LHCN-M2 (cell line): ENCODE measurements around the gene WNT3A. TPM values are rescaled to one million over a fixed set of nuclear protein-coding genes. Genes with fewer than 3 reads are reported as not detected.

Source experiments
- total RNA-seq: library from RNA; depleted of rRNA; stranded (reverse); fragments of >200 nt; gene quantifications from 2 replicates; pipeline ENCODE4 v1.2.3, GENCODE V29; 2014; rRNA removed

The WNT3A gene
- total RNA-seq, 1 experiment from 2014 or later: not detected

Other genes starting within 250 kb of the WNT3A start
- gene PRSS38, start 191.3 kb upstream of the WNT3A start, total RNA-seq: not detected in 2 replicates
- 3.5 and 4.3 TPM in 2 replicates for gene WNT9A, start 59.1 kb upstream of the WNT3A start, total RNA-seq
- gene ARF1, start 75.7 kb downstream of the WNT3A start, total RNA-seq: 354 and 378 TPM in 2 replicates
- gene C1orf35, start 96.3 kb downstream of the WNT3A start, total RNA-seq: 16.3 and 18.5 TPM in 2 replicates
- 55.0 and 78.6 TPM in 2 replicates for gene MRPL55, start 102.3 kb downstream of the WNT3A start, total RNA-seq
- gene GUK1, start 133.3 kb downstream of the WNT3A start, total RNA-seq: 376 and 378 TPM in 2 replicates
- gene GJC2, start 142.9 kb downstream of the WNT3A start, total RNA-seq: 0.63 and 0.77 TPM in 2 replicates
- 2.6 and 5.1 TPM in 2 replicates for gene IBA57, start 158.8 kb downstream of the WNT3A start, total RNA-seq
- gene OBSCN, start 201.0 kb downstream of the WNT3A start, total RNA-seq: 2.1 TPM in 2 replicates